ENCODE data around the gene UTP14C.
"Not testable (repeated sequence)": the region's sequence is repeated elsewhere in the genome, so short reads cannot be mapped to it uniquely, and the experiment has no call there.

UTP14C gene

GRCh38 chr13:52024481-52024880, at the start of gene UTP14C:
Gene UTP14C, plus strand, starts transcription at chr13:52024691. Its CDS starts 4,114 bp downstream, at chr13:52028805.
- DNase-seq, result no peak

- no peak for DNase-seq
Measured at GRCh38 chr13:51976423-51976822, 48.1 kb upstream of the UTP14C start.

- DNase-seq, result no peak
Measured at GRCh38 chr13:51976890-51977289, 47.6 kb upstream of the UTP14C start.

DNA sequence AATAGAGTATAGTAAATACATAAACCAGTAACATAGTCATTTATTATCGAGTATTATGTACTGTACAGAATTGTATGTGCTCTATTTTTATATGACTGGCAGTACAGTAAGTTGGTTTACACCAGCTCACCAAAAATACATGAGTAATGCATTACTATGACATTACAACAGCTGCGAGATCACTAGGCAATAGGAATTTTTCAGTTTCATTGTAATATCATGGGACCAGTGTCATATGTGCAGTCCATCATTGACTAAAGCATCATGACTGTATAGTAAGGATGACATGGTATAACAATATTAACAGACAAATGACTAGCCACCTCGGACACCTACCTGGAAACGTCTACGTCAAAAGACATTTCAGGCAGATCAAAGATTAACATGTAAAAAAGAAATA, 46.9 kb upstream of the UTP14C start:
- DNase-seq, result no peak

DNA sequence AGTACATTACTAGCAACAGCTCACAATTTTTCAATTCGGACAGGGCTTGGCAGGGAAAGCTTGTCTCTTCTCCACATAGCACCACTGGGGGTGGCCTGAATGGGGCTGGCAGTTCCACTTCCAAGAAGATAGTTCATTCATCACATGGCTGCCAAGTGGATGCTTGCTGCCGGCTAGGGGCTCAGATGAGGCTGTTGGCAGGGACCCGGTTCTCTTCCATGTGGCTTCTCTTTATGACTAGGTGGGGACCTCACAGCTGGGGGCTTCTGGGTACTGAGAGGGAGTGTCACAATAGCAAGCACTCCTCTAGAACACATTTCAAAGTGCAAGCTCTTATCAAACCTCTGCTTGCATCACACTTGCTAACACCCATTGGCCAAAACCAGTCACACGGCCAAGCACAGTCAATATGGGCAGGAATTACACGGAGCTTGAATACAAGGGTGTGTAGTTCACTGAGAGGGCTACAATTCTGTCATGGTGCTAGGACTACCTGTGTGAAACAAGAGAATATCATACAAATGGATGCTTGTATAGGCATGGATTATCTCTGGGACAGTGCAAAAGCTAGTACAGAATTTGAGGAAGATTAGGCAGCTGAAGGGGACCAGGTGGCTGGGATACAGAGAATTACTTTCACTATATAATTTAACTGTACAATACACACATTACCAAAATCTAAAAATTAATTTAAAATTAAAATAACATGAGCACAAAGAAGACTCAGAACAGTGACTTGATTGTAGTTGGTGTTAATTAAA, 45.5 kb upstream of the UTP14C start:
- no peak for DNase-seq

GRCh38 chr13:51980908-51981307, 43.6 kb upstream of the UTP14C start:
- DNase-seq, result no peak

GRCh38 chr13:51981355-51981754, 43.1 kb upstream of the UTP14C start:
- no peak for DNase-seq

DNA sequence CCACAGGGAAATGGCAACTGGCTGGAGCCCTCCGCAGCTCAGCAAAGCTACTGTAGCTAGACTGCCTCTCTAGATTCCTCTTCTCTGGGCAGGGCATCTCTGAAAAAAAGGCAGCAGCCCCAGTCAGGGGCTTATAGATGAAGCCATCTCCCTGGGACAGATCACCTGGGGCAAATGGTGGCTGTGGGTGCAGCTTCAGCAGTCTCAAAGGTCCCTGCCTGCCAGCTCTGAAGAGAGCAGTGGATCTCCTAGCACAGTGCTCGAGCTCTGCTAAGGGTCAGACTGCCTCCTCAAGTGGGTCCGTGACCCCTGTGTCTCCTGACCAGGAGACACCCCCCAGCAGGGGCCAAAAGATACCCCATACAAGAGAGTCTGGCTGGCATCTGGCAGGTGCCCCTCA, 41.2 kb upstream of the UTP14C start:
- not testable (repeated sequence) for DNase-seq

GRCh38 chr13:51984904-51985303, 39.6 kb upstream of the UTP14C start:
- not testable (repeated sequence) for DNase-seq

DNA sequence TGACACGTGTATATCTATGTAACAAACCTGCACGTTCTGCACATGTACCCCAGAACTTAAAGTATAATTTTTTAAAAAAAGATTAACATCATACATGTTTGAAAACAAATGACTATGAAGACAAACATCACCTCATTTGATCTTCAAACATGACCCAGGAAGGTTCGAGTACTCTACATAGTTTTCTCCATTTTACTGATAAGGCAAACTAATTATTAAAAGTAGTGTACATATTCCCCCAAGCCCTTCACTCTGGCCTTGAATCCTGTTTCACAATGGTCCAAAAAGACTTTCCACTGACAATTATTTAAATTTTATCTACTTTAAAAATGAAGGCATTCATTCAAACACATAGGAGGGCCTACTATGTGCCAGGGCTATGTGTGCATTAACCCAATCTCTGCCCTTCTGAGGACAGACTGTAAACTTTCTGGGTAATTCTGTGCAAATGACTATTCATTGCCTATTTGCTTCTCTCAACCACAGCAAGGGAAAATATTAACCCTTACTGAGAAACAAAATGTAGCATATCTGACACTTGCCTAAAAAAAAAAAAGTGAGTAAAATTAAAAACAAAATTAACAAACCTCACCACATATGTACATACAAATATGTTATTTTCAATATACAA, 35.4 kb upstream of the UTP14C start:
- no peak for DNase-seq

DNA sequence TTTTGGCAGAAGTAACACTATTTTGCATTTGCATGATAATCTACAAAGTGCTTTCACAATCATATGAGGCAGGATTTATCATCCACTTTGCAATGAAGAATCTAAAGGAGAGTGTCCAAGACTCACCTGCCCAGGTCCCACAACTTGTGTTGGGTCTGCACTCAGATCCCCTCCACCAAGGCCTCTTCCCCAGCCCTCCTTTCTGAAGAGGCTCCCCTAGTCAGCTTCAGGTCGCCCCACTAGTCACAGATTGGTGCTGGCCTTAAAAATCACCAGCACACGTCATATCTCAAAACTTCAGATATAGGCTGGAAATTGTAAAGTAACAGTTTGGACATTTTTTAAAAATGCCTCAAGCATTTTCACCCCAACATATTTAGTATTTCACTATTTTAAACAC, 30.8 kb upstream of the UTP14C start:
- DNase-seq, result no peak

GRCh38 chr13:51995677-51996551, 28.6 kb upstream of the UTP14C start:
- no peak for DNase-seq

- DNase-seq, result no peak
Measured at GRCh38 chr13:51996641-51997040, 27.9 kb upstream of the UTP14C start.

DNA sequence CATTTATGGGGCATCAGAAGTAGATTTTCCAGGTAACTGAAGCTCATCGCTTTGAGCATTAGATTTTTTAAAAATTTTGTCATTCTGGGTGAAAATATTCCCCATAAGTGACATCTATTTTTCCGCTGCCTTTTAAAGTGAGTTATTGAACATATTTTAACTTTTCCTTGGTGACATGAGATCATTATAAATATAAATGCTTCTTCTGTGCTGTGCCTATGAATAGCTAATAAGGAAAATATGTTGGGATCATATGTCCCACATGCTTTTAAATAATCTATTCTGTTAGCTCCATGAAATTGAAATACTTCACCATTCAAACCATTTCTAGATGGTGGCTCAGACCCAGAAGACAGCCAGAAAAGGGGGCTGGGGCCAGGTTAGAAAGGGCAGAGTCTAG, 27.3 kb upstream of the UTP14C start:
- no peak for DNase-seq

- DNase-seq, result peak; percentile 75
Measured at GRCh38 chr13:51997641-51998330, 26.7 kb upstream of the UTP14C start.

GRCh38 chr13:51998723-51999509, 25.6 kb upstream of the UTP14C start:
- DNase-seq, result peak; percentile 59

- DNase-seq, result no peak
Measured at GRCh38 chr13:51999510-51999911, 25.0 kb upstream of the UTP14C start.

DNA sequence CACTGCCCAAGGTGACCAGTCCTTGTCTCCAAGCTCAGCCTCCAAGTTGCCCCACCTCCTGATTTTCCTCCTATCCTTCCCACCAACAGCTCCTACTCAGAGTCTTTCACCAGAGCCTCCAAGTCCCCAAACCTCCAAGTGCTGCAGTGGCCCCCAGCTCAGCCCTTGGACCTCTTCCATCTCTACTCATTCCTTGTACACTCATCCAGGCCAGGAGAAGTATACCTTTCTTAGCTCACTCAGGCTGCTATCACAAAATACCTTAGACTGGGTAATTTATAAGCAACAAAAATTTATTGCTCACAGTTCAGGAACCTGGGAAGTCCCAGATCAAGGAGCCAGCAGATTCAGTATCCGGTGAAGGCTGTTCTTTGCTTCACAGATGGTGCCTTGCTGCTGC, 24.6 kb upstream of the UTP14C start:
- no peak for DNase-seq

DNA sequence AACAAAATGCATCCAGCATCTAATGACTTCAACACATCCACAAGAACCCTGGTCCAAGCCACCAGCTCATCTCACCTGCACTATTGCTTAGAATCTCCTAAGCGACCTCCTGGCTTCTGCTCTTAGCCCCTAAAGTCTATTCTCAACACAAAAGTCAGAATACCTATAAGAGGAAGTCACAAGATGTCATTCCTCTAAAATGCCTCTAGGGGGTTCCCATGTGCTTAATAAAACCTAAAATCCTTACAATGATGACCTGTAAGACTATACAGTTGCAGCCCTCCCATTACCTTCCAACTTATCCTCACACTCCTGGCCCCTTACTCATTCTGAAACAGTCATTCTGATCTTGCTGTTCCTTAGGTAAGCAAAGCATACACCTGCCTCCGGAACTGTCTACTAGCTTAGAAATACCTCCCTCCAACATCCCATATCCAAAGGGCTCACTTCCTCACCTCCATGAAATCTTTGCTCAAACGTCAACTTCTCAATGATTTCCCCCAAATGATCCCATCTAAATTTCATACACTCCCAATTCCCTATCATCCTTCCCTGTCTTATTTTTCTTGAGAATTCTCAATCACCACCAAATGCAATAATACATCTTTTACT, 23.3 kb upstream of the UTP14C start:
- DNase-seq, result peak; percentile 63

DNA sequence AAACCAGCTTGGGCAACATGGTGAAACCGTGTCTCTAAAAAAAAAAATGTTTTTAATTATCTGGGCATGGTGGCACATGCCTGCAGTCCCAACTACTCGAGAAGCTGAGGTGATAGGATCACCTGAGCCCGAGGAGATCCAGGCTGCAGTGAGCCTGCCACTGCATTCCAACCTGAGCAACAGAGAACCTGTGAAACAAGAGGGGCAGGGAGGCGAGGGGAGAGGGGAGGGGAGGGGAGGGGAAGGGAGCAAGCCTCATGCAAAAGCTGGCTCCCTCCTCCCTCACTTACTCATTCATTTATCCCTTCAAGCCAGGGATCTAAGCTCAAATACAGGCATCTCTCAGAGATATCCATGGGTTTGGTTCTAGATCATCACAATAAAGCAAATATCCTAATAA, 22.1 kb upstream of the UTP14C start:
- no peak for DNase-seq

DNA sequence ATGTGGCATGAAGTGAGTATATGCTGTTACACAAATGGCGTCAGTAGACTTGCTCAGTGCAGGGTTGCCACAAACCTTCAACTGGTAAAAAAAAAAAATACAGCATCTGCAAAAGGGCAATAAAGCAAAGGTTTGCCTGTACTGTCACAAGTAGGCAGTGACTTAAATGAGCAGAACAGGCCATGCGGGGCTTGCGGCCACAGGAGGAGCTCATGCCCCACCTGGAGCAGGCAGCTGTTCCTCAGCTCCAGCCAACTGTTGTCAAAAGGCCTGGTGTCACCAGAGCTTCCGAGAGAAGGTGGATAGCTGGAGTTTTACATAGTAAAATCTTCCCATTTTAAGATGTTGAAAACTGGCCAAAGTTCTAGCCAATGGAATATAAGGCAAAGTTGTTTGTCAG, 20.9 kb upstream of the UTP14C start:
- DNase-seq, result no peak
